Astrocyte of the cerebellum (primary cell): ENCODE results near the gene DCAF17.

ENCODE experiments used
- DNase-seq: peaks from one replicate; pipeline ENCODE4 v3.0.0-alpha.2; 2011; ENCODE audit warnings: low read depth
- H3K4me3 ChIP-seq: 2 replicates; pipeline ENCODE4 v1.5.1; 2011; ENCODE audit warnings: mild to moderate bottlenecking, low read depth, low read length, moderate library complexity
- in situ Hi-C: cut with HindIII; loops from 2 replicates; pipeline ENCODE4 v1.10.0; 2017; ENCODE audit warnings: low sequenced_read_pairs
- TF ChIP-seq, protein P1 (sequence below): IDR thresholded peaks from 2 replicates; pipeline ENCODE4 v1.5.1; 2012; ENCODE audit warnings: low read length, low read depth, moderate library complexity, mild to moderate bottlenecking; ENCODE audit errors: missing control alignments

The DCAF17 gene

DNA sequence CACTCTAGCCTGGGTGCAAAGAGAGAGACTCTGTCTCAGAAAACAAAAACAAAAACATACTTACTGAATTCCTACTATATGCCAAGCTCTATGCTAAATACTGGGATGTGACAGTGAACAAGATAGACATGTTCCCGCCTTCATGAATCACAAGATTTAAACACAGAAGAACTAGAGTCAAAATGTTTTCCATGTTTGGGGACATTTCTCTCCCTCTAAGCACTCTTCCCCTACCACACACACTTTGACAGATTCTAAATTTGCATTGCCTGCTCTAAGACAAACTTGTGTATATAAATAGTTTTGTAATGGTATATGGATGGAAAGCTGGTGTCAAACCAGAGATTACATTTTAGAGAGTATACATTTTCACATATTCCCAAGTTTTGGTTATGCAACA is 99.3 kb downstream of the DCAF17 start:
- in situ Hi-C loops: no loop called here
- no peak overlapping the region for H3K4me3 ChIP-seq
- TF ChIP-seq, protein P1, sequence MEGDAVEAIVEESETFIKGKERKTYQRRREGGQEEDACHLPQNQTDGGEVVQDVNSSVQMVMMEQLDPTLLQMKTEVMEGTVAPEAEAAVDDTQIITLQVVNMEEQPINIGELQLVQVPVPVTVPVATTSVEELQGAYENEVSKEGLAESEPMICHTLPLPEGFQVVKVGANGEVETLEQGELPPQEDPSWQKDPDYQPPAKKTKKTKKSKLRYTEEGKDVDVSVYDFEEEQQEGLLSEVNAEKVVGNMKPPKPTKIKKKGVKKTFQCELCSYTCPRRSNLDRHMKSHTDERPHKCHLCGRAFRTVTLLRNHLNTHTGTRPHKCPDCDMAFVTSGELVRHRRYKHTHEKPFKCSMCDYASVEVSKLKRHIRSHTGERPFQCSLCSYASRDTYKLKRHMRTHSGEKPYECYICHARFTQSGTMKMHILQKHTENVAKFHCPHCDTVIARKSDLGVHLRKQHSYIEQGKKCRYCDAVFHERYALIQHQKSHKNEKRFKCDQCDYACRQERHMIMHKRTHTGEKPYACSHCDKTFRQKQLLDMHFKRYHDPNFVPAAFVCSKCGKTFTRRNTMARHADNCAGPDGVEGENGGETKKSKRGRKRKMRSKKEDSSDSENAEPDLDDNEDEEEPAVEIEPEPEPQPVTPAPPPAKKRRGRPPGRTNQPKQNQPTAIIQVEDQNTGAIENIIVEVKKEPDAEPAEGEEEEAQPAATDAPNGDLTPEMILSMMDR: no peak
- DNase-seq: no peak
